Islet of Langerhans (tissue), 1 donor: ENCODE results near the gene ASB10.

Experiments
- FAIRE-seq: peaks from one replicate; lab custom pipeline; 2011; peaks lifted over from hg19 to GRCh38; lab: Jason Lieb, UNC

Gene ASB10

GRCh38 chr7:151166629-151167196 is 20.3 kb downstream of the ASB10 start:
- FAIRE-seq: no peak

GRCh38 chr7:151161757-151162156 is 25.3 kb downstream of the ASB10 start:
- FAIRE-seq: no peak

GRCh38 chr7:151157645-151158329 is 29.3 kb downstream of the ASB10 start:
- no peak for FAIRE-seq

- no peak for FAIRE-seq
Observed at GRCh38 chr7:151152643-151153513, 34.2 kb downstream of the ASB10 start.

- no peak for FAIRE-seq
Observed at GRCh38 chr7:151150388-151150787, 36.7 kb downstream of the ASB10 start.

- no peak for FAIRE-seq
Observed at GRCh38 chr7:151148319-151149259, 38.5 kb downstream of the ASB10 start.

GRCh38 chr7:151146761-151147160 is 40.3 kb downstream of the ASB10 start:
- FAIRE-seq: no peak

- FAIRE-seq: no peak
Observed at GRCh38 chr7:151144387-151144786, 42.7 kb downstream of the ASB10 start.

- FAIRE-seq: no peak
Observed at GRCh38 chr7:151143261-151144015, 43.6 kb downstream of the ASB10 start.

- FAIRE-seq: no peak
Observed at GRCh38 chr7:151142686-151143040, 44.4 kb downstream of the ASB10 start.

GRCh38 chr7:151141855-151142685 is 45.0 kb downstream of the ASB10 start:
- no peak for FAIRE-seq

- no peak for FAIRE-seq
Observed at GRCh38 chr7:151141311-151141854, 45.7 kb downstream of the ASB10 start.

GRCh38 chr7:151140826-151141225 is 46.2 kb downstream of the ASB10 start:
- FAIRE-seq: no peak

- no peak for FAIRE-seq
Observed at GRCh38 chr7:151139791-151140190, 47.3 kb downstream of the ASB10 start.

GRCh38 chr7:151139071-151139790 is 47.8 kb downstream of the ASB10 start:
- no peak for FAIRE-seq

- FAIRE-seq: no peak
Observed at GRCh38 chr7:151138153-151138851, 48.7 kb downstream of the ASB10 start.

- no peak for FAIRE-seq
Observed at GRCh38 chr7:151137791-151138152, 49.3 kb downstream of the ASB10 start.

GRCh38 chr7:151137076-151137675 is 49.9 kb downstream of the ASB10 start:
- FAIRE-seq: no peak
